Fibroblast of upper back skin (primary cell): Measurements from ENCODE around the gene SOX6.
A peak's percentile ranks its signal among the peaks of the same experiment; 100 is the strongest.

Experiments
- DNase-seq: peaks from one replicate; pipeline ENCODE4 v3.0.0-alpha.2; 2013

The SOX6 gene

GRCh38 chr11:16364254-16364653 is 7.9 kb upstream of the SOX6 start:
- no peak for DNase-seq

- DNase-seq: no peak
These were observed 7.4 kb upstream of the SOX6 start for GRCh38 chr11:16363706-16364105.

- DNase-seq: no peak
These were observed 4.9 kb upstream of the SOX6 start for GRCh38 chr11:16361108-16361865.

- no peak for DNase-seq
These were observed 3.0 kb upstream of the SOX6 start for GRCh38 chr11:16359369-16359768.

- no peak for DNase-seq
These were observed 2.4 kb upstream of the SOX6 start for GRCh38 chr11:16358726-16359125.

GRCh38 chr11:16357775-16358174 is 1.4 kb upstream of the SOX6 start:
- DNase-seq: no peak

GRCh38 chr11:16356761-16357393 is 531 bp upstream of the SOX6 start:
- peak; percentile 67 for DNase-seq

- no peak for DNase-seq
These were observed 3.6 kb downstream of the SOX6 start for GRCh38 chr11:16352707-16353106.

- DNase-seq: no peak
These were observed 6.2 kb downstream of the SOX6 start for GRCh38 chr11:16350125-16350524.

- DNase-seq: peak; percentile 60
These were observed 8.2 kb downstream of the SOX6 start for GRCh38 chr11:16347928-16348685.

GRCh38 chr11:16346975-16347374 is 9.4 kb downstream of the SOX6 start:
- peak; percentile 64 for DNase-seq

GRCh38 chr11:16341853-16342252 is 14.5 kb downstream of the SOX6 start:
- DNase-seq: no peak

GRCh38 chr11:16338393-16338792 is 18.0 kb downstream of the SOX6 start:
- no peak for DNase-seq

GRCh38 chr11:16337421-16338213 is 18.7 kb downstream of the SOX6 start:
- no peak for DNase-seq

- DNase-seq: no peak
These were observed 19.6 kb downstream of the SOX6 start for GRCh38 chr11:16336721-16337120.

GRCh38 chr11:16336204-16336603 is 20.1 kb downstream of the SOX6 start:
- DNase-seq: no peak

- DNase-seq: no peak
These were observed 20.9 kb downstream of the SOX6 start for GRCh38 chr11:16335236-16335962.

GRCh38 chr11:16326679-16327297 is 29.6 kb downstream of the SOX6 start:
- DNase-seq: peak; percentile 71

GRCh38 chr11:16322190-16322589 is 34.2 kb downstream of the SOX6 start:
- no peak for DNase-seq

- peak; percentile 19 for DNase-seq
These were observed 35.2 kb downstream of the SOX6 start for GRCh38 chr11:16321148-16321547.

GRCh38 chr11:16318320-16318719 is 38.0 kb downstream of the SOX6 start:
- no peak for DNase-seq

GRCh38 chr11:16317712-16318111 is 38.6 kb downstream of the SOX6 start:
- no peak for DNase-seq
